Measurements from ENCODE around the gene GLI3.

GLI3 gene

GRCh38 chr7:42222125-42222524 lies 14.9 kb downstream of the GLI3 start:
- CTCF ChIA-PET: interaction anchor here (1.2 to 1.6 kb wide), 2 partner anchors 11 to 247 kb away, joined by 3 to 4 read pairs; no protein-coding TSS in a partner anchor

DNA sequence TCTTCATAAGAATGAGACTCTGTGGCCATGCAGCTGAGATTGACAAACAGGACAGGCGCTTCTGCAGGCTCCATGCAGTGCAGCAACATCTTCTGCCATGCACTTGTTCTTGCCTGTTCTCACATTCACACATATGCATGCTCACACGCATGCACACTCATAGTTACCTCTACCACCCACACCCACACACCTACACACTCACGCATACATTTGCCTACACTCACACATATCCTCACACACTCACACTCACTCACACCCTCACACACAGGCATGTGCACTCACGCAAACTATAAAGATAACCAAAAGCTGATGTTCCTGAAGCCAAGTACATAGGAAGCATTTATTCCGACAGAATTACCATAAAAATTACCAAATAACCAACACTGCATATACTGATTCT lies 15.7 kb downstream of the GLI3 start:
- TF ChIP-seq, protein P1, sequence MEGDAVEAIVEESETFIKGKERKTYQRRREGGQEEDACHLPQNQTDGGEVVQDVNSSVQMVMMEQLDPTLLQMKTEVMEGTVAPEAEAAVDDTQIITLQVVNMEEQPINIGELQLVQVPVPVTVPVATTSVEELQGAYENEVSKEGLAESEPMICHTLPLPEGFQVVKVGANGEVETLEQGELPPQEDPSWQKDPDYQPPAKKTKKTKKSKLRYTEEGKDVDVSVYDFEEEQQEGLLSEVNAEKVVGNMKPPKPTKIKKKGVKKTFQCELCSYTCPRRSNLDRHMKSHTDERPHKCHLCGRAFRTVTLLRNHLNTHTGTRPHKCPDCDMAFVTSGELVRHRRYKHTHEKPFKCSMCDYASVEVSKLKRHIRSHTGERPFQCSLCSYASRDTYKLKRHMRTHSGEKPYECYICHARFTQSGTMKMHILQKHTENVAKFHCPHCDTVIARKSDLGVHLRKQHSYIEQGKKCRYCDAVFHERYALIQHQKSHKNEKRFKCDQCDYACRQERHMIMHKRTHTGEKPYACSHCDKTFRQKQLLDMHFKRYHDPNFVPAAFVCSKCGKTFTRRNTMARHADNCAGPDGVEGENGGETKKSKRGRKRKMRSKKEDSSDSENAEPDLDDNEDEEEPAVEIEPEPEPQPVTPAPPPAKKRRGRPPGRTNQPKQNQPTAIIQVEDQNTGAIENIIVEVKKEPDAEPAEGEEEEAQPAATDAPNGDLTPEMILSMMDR (IDR thresholded peaks at IDR 0.05; ENCODE audit: insufficient read depth, low read length, missing control alignments): no peak
- no peak for DNase-seq (ENCODE audit: low read depth, low spot score)
- ChIA-PET POLR2A (no interaction called here), CTCF (interaction anchor here (1.2 to 1.6 kb wide), 3 partner anchors 10 to 279 kb away, joined by 3 to 4 read pairs (median 3); no protein-coding TSS in a partner anchor)
- no peak overlapping the region for H3K4me3 ChIP-seq (ENCODE audit: low read depth, low read length)

More at GRCh38 chr7:42222125-42222524, 14.9 kb downstream of the GLI3 start:
- POLR2A ChIA-PET: no interaction called here
- TF ChIP-seq, protein P1 (IDR thresholded peaks at IDR 0.05; ENCODE audit: insufficient read depth, low read length, missing control alignments): no peak
- H3K4me3 ChIP-seq (ENCODE audit: low read depth, low read length): no peak overlapping the region
- DNase-seq (ENCODE audit: low read depth, low spot score): no peak

DNA sequence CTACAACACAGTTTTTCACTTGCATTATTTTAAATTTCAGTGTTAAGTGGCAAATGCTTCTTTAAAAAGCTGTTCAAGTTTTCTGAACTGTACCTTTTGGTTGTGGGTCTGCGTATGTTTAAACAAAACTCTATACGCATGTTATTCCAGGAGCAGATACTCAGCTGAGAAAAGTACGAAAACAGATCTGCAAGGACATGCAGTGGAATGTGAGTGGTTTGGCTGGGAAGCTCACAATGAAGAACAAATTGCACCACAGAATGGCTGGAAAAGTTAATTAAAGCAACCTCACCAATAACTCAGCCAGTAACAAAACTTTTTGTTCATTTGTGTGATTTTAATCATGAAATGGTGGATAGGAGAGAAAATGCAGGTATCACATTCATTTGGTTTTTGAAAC lies 17.6 kb downstream of the GLI3 start:
- DNase-seq (ENCODE audit: low read depth, low spot score): no peak
- POLR2A ChIA-PET: no interaction called here
- TF ChIP-seq, protein P1 (IDR thresholded peaks at IDR 0.05; ENCODE audit: insufficient read depth, low read length, missing control alignments): no peak
- CTCF ChIA-PET: no interaction called here
- no peak overlapping the region for H3K4me3 ChIP-seq (ENCODE audit: low read depth, low read length)

DNA sequence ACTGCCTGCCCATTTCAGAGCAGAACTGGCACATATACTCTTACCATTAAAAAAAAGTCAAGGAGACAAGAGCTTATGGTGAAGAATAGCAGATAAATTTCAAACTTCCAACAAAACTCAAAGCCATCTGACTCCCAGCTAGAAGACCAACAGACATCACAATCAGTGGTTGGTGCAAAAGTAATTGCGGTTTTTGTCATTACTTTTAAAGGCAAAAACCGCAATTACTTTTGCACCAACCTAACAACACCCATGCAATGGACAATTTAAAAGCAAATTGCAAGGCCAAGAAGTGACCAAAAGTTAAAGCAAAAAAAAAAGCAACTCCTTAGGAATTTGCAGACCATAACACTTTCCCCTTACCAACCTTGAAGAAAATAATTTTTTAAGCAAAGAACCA lies 18.8 kb downstream of the GLI3 start:
- H3K4me3 ChIP-seq (ENCODE audit: low read depth, low read length): no peak overlapping the region
- TF ChIP-seq, protein P1 (IDR thresholded peaks at IDR 0.05; ENCODE audit: insufficient read depth, low read length, missing control alignments): no peak
- no peak for DNase-seq (ENCODE audit: low read depth, low spot score)
- ChIA-PET CTCF (no interaction called here), POLR2A (no interaction called here)

DNA sequence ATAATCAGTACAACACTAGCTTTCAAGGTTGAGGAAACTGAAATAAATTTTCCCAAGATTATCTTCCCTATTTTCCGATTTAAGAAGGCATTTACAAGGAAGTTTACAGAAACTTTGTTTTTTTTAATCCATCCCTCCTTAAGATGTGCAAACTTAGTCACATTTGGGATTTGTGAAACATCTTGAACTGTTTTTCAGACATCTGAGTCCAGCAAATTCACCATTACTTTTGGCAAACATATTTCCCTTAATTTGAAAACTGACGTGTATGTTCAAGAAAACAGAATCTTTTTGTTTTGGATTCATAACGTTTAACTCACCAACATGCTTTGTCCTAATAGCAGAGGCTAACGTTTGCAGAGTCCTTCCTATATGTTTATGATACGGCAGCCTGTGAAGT lies 19.5 kb downstream of the GLI3 start:
- TF ChIP-seq, protein P1 (IDR thresholded peaks at IDR 0.05; ENCODE audit: insufficient read depth, low read length, missing control alignments): no peak
- DNase-seq (ENCODE audit: low read depth, low spot score): no peak
- CTCF ChIA-PET: no interaction called here
- POLR2A ChIA-PET: no interaction called here
- H3K4me3 ChIP-seq (ENCODE audit: low read depth, low read length): no peak overlapping the region

DNA sequence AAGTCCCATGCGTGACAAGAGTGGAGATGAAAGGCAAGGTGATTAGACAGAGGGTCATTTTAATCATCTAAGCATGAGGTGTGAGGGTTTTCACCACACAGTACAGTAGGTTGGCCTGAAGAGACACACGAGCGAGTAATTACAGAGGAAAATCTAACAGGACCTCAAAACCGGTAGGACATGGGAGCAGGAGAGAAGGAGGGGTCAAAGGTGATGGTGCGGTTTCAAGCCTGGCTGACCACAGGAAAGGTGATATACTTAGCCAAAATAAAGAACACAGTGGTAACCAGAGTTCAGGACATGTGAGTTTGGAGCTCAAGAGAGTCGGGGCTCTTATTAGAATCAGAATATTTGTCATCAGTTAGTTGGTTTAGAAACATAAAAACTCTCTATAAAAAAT lies 20.0 kb downstream of the GLI3 start:
- DNase-seq (ENCODE audit: low read depth, low spot score): no peak
- CTCF ChIA-PET: no interaction called here
- TF ChIP-seq, protein P1 (IDR thresholded peaks at IDR 0.05; ENCODE audit: insufficient read depth, low read length, missing control alignments): no peak
- H3K4me3 ChIP-seq (ENCODE audit: low read depth, low read length): no peak overlapping the region
- POLR2A ChIA-PET: no interaction called here
